NCI-H2171 treated with DMSO at 0.1 percent for 48 hours (cell line): ENCODE measurements around the gene MXD3.
"Not testable (repeated sequence)": the region's sequence is repeated elsewhere in the genome, so short reads cannot be mapped to it uniquely, and the experiment has no call there.

Experiments used
- DNase-seq: peaks from one replicate; lab custom pipeline; 2025; lab: John Stamatoyannopoulos, UW

Gene MXD3

DNA sequence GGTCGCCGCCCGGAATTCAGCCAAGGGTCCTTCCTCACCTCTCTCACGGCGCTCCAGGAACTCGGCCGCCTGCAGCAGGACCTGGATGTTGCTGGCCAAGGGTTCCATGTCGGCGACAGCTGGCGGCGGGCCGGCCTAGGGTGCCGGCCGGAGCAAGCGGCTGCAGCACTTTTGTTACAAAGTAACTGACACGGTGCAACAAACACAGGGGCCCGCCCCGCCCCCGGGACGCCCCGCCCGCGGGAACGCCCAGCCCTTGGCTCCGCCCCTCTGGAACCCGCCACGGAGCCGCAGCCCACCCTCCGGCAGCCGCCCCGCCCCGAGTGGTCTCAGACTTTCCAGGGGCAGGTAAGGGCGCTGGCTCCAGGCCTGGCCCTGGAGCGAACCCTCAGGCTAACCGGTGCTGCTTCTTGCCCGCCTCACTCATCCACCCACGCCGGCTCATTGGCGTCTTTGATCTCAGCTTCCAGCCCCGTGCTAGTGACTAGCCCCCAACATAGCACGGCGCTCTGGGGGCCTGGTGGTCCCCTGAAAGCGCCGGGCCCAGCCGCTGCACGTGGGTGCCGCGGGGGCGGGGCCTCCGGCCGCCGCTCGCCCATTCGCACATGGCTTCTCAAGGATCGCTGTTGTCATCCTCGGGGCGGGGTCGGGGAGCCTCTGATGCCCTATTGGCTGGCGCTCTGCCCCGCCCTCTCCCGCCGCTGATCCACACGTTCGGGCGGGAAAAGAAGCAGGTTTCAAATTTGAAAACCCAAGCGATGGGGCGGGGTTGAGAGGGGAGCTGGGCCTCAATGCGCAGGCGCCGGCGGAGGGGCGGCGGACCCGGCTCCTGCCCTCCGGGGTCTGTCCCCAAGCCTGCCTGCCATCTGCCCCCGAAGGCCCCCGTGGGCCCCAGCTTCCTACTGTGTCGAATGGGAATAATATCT, at the start of gene MXD3:
Gene MXD3 (minus strand): TSS at position 176 of the 926 bp plus-strand sequence. CDS start 68 bp downstream, at position 108.
- peak; percentile 93 for DNase-seq

- not testable (repeated sequence) for DNase-seq
Observed at GRCh38 chr5:177360740-177361139, 49.0 kb upstream of the MXD3 start.

- DNase-seq = no peak
Observed at GRCh38 chr5:177359860-177360259, 48.2 kb upstream of the MXD3 start.

DNA sequence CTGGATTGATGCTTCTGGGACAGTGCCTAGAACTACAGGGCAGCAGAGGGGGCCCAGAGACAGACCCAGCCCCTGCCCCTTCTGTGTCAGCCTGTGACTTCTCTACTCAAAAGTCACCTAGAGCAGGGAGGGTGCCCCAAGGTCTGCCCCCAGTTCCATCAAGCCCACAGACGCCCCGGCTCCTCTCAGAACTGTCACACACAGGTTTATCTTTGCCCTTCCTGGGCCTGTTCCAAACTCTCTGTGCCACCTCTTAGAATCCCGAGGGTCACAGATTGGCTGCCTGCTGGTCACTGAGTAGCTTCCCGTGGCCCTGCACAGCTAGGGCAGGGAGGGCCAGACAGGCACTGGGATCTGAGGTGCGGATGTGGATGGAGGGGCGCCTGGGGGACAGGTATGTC, 47.8 kb upstream of the MXD3 start:
- DNase-seq = no peak

- no peak for DNase-seq
Observed at GRCh38 chr5:177358370-177358819, 46.7 kb upstream of the MXD3 start.

DNA sequence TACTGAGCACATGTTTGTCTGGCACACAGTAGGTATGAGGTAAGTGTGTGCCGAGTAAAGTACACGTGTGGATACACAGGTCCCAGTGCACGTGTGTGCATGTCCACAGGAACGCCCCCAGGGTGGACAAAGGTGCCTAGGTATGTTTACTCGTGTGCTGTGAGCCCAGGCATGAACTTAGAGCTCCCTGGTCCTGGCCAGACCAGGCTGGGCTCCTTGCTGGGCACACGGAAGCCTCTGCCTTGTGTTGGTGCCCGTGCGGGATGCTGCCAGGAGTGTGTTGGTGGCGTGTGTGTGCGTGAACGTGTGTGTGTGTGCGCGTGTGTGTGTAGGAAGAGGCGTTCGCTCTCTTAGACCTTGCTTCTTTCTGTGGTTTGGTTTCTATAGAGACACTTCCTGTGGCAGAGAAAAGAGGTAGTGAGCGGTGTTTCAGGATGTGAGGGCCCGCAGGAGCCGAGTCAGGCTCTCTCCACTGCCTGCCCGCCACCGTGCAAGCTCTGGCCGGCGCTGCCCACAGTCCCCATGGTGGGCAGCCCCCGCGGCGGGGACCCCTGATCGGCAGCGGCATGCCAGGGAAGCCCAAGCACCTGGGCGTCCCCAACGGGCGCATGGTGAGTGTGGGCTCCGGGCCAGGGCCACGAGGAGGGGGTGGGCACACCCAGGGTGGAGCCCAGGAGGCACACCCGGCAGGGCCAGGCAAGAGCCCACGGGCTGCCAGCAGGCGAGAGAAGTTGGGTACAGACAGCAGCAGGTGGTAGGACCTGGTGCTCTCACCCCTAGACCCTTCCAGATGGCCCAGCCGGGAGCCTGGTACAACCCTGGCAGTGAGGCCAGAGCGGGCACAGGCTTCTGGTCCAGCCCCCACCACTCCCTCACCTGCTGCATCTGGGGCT, 46.0 kb upstream of the MXD3 start, which contains the start of gene RGS14:
Gene RGS14 (plus strand): TSS at position 466 of the 893 bp plus-strand sequence. CDS start 101 bp downstream, at position 567.
- DNase-seq = peak; percentile 31

GRCh38 chr5:177357146-177357458, 45.4 kb upstream of the MXD3 start:
- peak; percentile 31 for DNase-seq

GRCh38 chr5:177356746-177357145, 45.0 kb upstream of the MXD3 start:
- DNase-seq = no peak

DNA sequence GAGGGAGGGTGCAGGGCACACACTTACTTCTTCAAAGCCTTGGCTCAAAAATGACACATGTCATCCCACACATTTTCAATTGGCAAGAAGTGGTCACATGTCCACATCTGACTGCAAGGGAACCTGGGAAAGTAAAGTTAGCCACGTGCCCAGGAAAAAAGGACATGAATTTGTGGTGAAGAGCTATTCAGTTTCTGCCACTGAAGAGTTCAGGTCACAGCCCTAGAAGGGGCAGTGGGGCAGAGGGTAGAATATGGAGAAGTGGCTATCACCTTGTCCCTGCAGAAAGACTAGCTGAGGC, 44.1 kb upstream of the MXD3 start:
- no peak for DNase-seq

DNA sequence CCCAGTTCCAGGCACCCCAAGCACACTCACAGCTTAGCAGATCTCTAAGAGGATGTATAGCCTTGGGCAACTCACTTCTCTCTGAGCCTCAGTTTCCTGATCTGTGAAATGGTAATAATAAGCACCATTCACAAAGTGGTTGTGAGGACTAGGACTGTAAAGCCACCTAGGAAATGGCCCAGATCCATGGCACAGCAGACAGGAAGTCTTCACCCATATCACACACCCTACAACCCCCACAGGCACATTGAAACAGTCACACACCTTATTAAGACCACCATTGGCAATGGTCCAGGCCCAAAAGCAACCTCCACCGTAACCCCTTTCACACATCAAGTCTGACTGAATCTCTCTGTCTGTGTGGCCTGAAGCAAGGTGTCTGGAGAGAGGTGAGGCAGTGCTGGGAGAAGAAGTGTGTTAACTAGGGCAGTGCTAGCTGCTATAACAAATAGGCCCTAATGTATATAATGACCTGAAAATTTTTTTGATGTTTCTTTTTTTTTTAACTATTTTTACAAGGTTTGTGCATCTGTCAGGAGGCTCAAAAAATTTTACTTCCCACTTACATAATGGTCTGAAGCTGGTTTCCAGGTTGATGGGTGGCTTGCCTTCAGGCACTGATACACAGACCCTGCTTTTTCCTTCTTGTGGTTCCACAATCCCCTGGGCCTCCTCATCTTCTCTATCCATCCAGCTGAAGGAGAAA, 43.6 kb upstream of the MXD3 start:
- no peak for DNase-seq

- DNase-seq = no peak
Observed at GRCh38 chr5:177354711-177355110, 43.0 kb upstream of the MXD3 start.

DNA sequence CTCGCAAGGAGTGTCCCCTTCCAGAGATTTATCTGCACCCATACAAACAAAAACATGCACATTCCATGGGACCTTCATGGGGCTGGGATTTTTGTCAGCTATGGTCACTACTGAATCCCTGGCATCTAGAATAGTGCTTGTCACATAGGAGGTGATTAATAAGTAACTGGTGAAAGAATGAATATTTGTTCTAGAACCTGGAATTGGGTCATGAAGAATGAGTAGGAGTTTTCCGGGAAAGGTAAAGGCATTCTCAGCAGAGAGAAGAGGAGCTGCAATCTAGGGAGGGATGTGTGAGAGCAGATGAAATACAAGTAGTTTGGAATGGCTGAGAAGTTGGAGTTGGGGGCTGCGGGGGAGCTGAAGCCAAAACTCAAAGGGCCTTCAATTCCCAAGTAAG, 42.6 kb upstream of the MXD3 start:
- no peak for DNase-seq

DNA sequence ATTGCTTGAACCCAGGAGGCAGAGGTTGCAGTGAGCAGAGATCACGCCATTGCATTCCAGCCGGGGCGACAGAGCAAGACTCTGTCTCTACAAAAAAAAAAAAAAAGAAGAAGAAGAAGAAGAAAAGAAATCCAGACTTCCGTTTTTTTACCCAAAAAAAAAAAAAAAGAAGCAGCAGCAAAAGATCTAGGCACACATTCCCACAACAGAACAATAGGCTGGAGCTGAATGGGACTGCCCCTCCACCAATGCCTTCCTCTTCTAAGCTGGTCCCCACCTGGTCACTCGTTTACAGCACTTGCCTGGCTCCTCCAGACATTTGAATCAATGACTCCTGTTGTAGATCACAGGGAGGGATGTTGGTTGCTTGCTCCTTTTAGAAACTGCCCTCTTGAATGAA, 41.4 kb upstream of the MXD3 start:
- no peak for DNase-seq

DNA sequence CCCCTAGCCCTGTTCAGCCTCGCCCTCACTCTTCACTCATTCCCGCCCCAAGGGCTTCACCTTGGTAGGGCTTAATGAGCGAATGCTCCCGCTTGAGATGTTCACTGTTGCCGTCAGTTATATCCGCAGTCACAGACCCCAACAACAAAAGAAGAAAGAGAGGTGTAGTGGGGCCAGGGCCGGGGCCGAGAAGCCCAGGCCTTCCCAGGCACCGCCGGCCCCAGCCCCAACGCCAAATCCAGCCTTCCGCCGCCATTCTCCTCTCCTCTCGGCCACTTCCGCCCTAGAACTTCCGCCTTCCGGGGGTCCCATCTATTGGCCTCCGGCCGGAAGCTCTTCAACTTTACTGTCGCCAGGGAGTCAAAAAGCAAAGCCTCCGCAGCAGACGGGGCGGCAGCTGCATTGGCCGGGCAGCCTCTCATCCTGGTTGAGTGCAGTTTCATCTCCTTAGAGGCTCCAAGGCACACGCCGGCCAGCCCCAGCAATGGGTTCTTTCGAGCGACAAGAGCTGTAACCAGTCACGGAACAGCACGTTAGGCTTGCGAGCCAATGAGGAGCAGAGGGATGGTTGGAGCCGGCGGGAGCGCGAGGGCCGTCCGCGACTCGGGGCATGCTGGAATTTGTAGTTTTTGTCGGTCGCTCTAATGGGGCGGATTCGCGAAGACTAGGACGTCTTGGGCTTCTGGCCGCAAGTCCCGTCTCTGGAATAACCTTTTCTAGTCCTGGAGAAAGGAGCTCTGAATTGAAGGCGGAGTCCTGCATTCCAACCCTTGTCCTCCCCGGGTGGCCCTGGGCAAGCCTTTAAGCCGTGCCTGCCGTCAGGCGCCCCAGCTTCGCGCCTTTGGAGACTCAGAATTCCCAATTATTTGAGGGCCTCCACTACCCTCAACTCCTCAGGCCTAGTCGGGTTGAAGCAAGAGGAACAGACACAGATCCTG, 40.0 kb upstream of the MXD3 start, which contains the start of gene LMAN2:
Gene LMAN2 (minus strand): TSS at position 277 of the 938 bp plus-strand sequence. CDS start 21 bp downstream, at position 256.
- peak; percentile 89 for DNase-seq

GRCh38 chr5:177350776-177351391, 39.2 kb upstream of the MXD3 start:
- no peak for DNase-seq

DNA sequence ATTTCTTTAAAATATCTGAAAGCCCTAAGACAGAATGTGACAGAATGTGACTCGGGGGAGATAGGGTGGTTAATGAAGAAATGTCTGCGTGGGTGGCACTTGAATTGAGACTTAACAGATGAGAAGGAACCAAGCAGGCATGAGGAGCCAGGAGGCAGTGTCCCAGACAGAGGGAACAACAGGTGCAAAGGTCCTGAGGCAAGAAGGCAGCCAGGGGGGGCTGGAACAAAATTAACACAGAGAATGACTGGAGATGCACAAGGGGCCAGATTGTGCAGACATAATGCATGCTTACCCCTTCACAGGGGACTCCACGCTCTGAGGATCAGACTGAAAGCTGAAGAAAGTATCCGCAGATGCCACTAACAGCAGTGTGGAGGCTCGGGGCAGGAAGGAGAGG, 38.1 kb upstream of the MXD3 start:
- no peak for DNase-seq

GRCh38 chr5:177349362-177349647, 37.6 kb upstream of the MXD3 start:
- no peak for DNase-seq

- no peak for DNase-seq
Observed at GRCh38 chr5:177347699-177348098, 36.0 kb upstream of the MXD3 start.

GRCh38 chr5:177346820-177347219, 35.1 kb upstream of the MXD3 start:
- DNase-seq = no peak

DNA sequence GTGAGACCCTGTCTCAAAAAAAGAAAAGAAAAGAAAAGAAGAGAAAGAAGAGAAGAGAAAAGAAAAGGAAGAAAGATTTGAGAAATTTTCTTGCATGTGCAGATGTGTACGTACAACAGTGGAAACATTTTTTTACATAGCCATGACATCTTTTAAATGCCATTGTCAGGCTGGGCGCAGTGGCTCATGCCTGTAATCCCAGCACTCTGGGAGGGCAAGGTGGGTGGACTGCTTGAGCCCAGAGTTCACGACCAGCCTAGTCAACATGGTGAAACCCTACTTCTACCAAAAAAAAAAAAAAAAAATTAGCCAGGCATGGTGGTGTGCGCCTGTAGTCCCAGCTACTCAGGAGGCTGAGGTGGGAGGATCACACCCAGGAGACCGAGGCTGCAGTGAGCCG, 33.2 kb upstream of the MXD3 start:
- DNase-seq = no peak

- no peak for DNase-seq
Observed at GRCh38 chr5:177343777-177344176, 32.1 kb upstream of the MXD3 start.
